HG02852 (cell line): ENCODE measurements around the gene VSIR.

Source experiments
- ATAC-seq: cut with Tn5 transposase; IDR thresholded peaks from one replicate; pipeline ENCODE4 v1.9.1; 2021; ENCODE audit warnings: mild to moderate bottlenecking, moderate library complexity; ENCODE audit not compliant: unreplicated experiment

VSIR gene

DNA sequence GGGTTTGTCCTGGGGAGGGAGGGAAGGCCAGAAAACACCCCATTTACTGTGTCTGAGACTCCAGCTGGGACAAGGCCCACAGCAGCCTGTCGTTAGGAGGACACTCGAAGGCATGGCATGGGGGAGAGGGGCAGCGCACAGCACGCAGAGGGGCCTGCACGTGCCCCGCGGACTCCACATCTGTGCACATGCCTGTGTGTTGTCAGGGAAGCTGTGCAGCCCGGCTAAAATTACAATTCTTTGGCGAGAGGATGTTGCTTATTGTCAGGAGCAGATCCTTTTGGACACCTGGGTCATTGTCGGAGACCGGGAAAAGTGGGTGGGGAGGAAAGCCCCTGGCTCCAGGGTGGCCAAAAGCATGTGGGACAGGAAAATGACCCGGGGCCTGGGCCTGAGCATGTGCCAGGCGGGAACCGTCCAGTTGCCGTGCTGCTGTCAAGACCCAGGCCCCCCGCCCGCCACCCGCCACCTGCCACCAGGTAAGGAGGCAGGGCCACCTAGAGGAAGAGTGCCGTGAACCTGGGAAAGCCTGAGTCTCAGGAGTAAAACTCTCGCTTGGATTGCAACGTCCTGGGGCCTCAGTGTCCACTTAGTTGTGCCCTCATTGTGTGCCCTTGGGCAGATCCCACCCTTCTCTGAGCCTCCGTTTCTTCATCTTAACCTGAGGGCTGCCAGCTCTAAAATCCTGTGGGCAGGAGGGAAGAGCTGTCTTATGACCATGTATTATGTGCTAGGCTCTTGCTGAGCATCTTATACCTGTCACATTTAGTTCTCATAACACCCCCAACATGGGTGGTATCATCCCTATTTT lies 7.2 kb downstream of the VSIR start:
- ATAC-seq = no peak

DNA sequence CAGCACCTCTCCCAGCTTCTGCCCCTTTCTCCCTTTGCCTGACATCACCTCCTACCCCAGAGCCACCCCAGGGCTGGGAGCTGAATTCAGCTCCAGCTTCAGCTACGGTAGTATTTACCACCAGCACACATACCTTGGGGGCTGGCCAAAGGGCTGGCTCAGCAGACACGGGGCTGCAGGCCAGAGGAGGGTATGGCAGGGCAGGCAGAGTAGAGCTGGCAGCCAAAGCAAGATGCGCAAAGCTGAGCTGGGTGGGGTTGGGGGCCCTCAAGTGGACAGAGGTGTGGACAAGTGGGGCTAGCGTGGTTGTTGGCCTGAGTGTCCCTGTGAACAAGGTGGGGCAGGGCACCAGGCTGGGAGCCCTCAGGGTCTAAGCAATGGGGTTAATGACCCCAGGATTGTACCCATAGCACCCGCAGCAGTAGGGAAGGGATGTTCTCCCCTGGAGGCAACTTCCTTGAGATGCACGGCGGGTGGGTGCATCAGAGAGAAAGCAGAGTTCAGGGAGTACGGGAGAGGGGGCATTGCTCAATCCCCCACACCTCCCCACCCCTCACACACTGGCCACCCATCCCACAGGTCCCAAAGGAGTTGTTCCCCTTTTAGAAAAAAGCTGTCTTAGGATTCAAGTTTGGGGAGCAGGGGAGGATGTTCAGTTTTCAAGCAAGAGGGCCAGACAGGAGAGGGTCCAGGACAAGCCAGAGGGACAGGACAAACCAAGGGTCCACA lies 8.0 kb downstream of the VSIR start:
- no peak for ATAC-seq

DNA sequence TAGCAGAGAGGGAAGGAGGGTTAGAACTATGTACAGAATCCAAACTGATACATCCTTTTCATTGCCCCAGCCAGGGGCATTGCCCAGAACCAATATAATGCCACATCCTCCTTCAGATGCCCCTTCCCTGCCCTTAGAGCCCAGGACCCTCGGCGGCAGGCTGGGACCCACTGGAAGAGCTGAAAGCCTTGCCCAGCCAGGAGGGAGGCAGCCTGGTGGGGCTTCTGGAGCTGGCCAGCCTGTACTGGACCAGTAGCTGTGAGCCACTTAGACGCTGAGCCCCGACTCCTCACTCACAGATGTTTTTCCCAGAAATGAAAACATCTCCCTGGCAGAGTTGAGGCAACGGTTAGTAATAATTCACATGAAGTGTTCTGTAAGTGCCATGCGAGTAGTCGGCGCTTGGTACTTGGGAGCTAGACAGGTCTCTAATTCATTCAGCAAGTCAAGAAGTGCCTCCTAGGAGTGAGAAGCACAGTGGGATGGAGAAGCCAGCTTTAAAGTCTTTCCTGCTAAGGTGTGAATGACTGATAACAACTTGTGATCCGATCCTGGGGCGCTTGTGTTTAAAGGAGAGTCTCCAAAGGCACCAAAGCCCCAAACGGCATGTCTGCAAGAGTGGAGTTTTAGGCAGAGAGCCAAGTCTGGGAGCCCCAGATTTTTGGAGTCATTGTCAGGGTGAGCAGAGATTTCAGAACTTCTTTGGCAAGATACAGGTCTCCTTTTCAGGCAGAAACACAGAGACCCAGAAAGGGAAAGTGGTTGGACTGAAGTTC lies 9.8 kb downstream of the VSIR start:
- no peak for ATAC-seq

DNA sequence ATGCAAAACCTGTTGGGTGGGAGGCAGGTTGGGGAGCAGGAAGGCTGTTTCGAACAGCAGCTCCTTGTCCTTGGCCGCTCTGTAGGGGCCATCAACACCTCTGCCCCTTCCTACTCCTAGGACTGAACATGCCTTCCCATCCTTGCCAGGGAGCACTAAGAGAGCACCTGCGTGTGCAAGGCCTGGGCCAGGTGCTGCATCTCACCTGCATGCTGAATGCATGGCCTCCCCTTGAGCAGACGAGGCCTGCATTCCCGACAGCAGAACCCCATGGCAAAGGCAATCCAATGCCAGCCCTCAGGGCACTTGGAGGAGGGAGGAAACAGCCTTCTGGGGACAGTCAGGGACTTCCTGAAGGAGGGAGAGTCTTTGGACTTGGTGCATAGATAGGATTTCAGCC lies 11.0 kb downstream of the VSIR start:
- no peak for ATAC-seq

DNA sequence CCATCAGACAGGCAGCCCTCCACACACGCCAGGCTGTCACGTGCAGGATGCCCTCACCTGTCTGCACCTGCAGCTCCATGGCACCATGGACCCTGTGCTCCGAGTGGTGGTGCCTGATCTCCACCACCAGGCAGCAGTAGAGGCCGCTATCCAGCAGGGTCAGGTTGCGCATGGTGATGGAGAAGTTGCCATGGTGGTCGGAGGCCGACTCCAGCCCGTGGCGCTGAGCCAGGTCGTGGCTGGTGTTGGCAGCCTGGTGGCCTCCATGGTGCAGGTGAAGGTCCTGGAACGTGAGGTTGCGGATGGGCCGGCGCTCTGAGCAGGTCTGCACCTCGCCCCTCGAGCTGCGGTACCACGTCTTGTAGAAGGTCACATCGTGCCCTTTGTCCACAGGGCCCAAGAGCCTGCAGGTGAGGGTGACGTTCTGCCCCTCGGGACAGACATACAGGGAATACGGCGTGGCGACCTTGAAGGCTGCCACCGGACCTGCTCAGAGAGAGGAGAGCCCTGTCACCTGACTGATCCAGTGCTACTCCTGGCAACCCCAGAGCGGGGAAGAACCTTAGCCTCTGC lies 11.7 kb downstream of the VSIR start:
- no peak for ATAC-seq

DNA sequence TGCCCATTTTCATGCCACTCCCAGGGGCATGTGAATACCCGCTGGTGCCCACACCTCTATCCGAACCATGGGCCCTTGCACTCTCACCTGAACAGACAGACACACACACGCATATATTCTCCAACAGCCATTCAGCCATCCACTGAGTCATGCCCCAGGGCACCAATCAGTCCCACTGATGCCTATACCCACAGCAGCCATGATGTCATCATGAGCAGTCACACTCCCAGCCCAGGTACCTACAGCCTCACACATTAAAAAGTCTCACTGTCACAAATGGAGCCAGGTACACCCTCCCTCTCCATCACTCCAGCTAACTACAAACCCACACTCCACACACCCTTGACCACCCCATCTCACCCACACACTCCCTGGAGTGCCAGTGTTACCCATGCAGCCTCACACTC lies 12.2 kb downstream of the VSIR start:
- ATAC-seq = no peak

DNA sequence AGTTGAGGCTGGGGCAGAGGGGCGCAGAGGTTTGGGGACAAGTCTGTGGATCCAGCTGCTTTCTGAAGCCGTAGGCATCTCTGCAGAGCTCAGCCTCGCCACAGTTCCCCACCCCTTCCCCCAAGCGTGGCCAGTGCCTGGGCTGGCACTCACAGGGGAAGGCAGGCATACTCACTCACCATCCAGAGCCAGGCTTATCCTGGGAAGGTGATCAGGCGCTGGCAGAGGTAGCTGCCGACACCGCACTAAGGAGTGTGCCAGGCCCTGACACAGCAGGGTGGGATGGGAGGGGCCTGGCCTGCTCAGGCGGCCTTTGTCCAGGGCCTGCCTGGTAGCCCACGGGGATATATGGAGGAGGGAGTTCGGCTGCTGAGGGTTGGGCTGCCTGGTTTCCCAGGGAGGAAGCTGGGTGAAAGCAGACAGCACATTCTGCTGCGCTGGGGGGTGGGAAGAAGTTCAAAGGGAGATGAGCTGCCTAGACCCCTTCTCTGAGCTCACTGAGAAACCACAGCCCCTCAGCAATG lies 15.9 kb downstream of the VSIR start:
- ATAC-seq = no peak

DNA sequence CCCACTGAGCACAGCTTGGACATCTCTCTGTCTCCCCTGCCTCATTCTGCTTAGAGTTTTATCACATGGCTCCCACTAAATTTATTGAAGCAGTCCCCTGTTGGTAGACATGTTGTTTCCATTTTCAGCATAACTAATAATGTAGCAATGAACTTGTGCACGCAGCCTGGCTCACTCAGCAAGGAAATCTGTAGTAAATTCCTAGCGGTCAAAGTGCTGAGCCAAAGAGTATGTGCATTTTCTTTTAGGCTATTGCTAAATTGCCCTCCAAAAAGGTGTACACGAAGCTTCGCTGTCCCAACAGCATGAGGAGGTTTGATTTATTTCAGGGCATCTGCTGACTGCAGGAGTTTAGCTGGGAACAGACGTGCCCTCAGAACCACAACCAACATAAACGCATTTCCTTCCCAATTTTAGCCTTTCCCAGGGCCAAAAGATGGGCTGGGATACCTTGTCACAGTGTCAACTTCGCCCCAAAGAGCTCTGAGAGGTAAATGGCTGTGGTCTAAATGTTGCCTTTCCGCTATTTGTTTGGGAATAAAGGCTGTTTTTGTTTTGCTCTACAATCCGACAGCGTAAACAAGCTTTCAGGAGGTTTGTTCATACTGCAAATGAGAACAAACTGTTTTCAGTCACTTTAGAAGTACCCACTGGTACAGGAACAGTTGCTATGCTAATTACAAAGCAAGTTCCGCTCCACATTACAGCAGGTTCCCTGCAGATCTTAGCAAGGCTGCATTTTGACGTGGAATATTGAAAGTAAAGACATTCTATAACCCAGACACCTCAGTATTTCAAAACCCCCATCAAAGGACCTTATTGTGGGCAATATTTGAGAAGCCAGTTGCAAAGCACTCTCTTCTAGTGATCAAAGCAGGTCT lies 16.8 kb downstream of the VSIR start:
- ATAC-seq = no peak

DNA sequence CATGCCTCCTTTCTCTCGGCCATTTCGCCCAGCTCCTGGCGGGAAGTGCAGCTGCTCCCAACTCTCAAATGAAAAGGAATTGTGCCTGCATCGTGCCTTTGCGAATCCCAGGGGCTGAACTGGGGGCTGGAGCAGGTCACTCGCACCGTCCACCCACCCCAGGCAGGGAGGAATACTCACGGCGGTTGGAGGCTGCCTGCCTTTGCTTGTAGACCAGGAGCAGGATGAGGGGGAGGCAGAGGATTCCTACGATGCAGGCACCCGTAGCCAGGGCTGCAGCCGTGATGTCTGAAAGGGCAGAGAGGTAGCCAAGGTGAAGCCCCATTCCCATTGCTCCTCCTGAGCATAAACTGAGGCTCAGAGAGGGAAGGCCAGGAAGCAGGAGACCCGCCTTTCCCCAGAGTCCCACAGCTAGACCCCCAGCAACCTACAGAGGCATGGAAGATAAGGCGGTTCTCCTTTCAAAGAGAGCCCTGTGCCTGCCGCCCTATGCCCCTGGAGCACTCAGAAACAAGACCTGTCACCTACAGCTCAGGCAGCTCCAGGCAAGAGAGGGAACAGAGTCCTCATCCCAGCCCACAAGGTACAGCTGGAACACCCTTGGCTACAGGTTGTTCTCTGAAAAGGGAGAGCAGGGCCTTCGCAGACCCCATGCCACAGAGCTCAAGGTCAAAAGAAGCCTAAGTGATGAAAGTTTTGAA lies 18.0 kb downstream of the VSIR start:
- no peak for ATAC-seq

DNA sequence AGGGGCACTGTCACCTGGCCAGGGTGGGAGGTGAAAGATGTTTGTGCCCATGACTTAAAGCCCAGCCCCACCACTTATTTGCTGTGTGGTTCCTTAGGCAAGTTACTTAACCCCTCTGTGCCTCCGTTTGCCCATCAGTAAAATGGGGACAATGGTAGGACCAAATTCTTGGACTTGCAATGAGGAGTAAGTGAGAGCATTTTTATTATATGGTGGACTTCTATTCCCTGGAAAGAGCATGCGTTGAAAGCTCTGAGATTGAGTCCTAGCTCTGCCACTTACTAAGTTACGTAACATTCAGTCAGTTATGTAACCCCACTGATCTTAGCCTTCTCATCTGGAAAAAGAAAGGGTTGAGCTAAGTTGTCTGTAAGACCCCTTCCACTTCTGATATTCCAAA lies 18.8 kb downstream of the VSIR start:
- ATAC-seq = no peak

DNA sequence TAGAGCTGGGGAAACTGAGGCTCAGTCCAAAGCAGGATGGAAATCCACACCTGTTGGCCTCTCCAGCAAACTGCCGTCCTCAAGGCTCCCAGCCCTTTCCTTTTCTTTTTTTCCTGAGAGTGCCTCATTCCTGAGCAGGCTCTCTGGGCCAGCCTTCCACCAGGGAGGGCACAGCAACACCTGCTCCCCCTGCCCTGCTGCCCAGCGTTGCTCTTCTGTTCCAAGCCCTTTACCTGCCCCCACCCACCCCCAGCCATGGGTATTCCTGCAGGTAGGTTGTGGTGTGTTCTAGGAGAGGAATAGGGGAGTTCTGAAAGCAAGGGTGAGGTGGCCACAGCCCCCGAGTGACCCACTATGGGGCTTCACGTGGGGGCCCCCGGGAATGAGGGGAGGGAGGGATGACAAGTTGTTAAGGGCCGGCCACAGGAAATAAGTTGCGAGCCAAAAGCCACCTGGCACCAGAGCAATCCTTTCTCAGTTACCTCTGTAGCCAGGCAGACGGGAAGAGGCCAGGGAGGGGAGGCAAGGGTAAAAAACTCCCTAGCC lies 19.3 kb downstream of the VSIR start:
- no peak for ATAC-seq

DNA sequence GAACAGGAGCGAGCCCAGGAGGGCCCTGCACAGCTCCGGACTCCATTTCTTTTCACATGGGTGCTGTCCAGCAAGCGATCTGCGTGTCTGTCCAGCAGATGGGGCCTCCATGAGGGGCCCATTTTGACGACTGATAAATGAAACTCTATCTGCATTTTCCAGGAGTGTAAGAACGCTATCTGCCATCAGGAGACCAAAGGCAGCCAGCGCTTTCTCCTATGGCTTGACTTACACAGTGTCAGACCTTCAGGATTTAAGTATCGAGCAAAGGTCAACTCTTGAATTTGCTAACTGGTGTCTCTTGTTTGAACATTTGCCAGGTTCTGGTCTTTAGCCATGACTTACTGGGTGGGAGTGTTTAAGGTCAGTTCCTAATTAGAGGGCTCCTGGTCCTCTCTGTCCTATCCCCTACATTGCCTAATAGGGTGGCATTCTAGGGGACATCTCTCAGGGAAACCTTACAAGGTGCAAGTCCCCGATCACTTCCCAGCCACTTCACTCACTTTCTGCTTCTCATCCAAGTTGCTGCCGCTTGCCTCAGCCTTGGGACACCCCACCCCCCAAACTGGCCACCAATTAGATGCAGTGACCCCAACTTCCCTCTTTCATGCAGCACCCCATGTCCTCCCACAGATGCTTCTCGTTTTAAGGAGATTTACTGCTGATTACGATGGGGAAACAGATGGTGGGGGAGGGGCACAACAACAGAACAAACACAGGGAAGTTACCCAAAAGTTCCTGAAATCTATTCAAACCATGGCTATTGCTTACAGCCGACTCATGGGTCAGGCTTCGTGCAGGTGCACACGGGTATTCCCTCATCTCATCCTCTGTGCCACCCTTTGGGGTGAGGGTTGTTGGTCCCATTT lies 20.0 kb downstream of the VSIR start:
- ATAC-seq = no peak

DNA sequence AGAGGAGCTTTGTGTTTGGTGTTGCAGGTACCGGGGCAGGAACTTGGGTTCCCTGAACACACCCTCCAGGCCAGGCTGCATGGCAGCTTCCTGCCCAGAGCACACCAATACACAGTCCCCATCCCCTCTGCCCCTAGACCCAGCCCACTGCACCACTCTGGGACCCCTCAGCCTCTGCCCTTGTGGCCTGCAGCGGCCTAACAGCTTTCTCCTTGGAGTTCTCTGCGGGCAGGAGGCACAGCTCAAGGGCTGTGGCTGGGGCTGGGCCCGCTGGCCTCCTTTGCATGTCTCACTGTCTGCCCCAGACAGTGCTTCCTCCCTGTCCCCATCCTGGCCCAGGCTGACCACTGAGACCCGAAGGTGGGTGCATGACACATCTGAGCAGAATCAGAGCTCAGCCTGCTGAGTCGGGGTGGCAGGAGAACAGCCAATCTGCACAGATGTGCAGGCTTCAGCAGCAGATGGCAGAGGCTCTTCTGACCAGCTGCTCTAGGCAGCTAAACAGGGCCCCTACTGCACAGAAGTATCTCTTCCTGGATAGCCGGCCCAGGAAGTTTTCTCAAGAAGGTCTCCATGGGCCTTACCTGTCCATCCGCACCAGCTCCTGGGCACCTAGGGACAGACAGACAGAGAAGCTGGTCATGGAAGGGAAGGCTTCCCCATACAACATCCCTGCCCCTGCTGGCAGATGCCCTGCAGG lies 20.8 kb downstream of the VSIR start:
- no peak for ATAC-seq

DNA sequence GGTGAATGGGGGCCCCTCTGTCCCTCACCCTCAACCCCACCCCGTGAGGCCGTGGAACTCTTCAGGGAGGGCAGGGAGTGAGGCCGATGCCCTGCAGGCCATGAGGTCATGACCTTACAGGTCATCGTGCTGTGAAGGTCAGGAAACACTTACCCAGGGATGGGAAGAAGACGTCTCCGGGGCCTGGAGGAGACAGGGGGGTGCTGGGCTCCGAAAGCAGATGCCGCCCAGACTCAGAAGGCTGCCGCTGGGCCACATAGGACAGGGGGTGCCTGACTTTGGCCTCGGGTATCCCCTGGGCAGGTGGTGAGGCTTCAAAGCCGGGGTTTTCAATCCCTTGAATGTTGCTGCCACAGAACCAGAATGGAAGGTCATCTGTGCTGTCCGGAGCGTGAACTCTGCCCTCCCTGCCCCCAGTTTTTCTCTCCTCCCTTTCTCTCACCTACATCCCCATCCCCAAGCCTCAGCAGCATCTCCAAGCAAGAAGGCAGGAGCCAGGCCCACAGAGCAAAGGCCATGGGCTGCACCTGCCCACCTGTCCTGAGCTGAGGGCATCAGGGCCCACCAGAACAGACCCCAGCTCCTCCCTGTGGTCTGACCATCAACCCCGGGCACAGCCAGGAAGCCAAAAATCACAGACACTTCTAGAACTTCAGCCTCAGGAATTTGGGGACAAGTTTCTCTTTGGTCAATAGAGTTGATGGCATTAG lies 21.6 kb downstream of the VSIR start:
- no peak for ATAC-seq

DNA sequence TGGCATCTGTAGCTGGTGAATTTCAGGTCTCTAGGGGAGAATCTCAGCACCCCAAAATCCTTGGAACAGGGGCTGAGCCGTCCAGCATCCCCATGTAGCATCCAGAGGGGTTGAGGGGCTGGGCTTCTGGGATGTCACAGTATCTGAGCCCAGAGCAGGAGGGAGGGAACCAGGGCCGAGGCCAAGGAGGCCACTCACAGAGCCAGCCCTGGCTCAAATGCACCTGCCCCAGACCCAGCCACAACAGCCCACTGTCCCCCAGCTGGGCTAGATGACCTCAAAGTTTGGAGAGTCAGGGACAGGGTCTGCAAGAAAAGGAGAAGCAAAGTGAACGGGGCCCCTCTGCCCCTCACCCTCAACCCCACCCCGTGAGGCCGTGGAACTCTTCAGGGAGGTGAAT lies 22.3 kb downstream of the VSIR start:
- no peak for ATAC-seq

DNA sequence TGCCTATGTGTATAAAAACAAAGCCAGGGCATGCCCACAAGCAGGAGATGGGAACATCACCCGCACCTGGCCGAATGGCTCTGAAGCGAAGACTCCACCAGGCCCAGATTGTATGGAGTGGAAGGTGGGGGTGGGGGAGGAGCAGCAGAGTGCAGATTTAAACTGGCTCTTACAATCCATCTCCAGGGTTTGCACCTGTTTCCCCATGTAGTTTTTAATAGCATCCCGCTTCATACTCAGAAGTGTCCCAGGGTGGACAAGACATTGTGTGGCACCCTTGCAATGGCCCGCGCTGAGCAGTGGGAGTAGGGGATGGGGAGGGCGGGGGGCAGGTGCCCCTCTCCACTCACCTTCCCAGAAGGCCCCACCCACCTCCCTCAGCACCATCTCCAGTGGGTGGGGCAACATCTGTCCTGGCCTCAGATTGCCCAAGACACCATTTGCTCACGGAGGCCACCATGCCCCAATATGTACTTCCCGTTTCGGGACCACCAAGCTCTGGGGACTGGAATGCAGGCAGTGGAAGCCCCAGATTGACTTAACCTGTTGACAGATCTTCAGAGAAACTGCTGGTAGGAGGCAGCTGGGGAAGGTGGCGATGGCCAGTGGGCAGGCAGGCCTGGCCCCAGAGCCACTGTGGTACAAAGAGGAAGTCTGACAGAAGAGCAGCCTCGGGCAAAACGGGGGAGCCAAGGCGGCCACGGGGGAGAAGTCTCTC lies 23.0 kb downstream of the VSIR start:
- ATAC-seq = no peak
